SKM-1 treated with dmso at 0.1 percent for 144 hours (cell line): ENCODE data around the gene MAPKAP1.

ENCODE experiments used
- DNase-seq: peaks from one replicate; lab custom pipeline; 2025; ENCODE audit not compliant: unreplicated experiment; lab: John Stamatoyannopoulos, UW

MAPKAP1 gene

DNA sequence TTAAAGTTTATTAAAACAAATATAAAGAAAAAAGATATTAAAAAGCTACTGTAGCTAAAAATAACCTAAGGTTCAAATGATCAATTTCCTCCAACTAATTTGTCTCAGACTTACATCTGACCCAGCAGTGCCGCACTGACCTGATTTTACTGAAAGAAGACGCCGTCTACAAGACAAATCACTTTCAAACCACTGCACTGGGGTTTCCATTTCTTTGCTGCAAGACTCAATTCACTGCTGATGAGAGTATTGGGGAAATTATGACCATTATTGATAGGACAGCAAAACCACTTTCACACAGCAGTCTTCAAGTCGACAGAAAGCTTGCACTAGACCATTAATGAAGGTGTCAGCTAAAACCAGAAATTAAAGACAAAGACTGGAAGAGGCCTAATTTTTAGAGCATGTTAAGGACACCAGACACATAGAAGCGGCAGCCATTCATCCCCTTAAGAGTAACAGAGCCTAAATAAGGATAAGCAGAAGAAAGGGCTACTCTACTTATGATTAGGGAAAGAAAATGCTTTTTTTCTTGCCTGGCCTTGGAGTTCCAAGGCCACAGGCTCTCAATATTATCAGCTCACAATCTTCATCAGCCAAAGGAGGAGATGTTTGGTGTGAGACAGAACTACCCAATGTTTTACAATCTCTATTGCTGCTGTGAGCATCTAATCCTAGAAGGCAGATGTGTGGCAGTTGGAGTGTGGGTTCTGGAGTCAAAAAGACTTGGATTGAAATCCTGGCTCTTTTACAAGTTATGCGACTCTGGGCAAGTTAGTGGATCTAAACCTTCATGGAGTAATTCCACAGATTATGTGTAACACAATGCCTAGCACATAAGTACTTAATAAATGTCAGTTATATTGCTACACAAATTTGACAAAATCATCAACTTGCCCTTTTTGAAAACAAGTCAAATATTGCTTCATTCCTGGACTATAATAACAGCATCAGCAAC is 190.7 kb downstream of the MAPKAP1 start:
- DNase-seq: no peak

DNA sequence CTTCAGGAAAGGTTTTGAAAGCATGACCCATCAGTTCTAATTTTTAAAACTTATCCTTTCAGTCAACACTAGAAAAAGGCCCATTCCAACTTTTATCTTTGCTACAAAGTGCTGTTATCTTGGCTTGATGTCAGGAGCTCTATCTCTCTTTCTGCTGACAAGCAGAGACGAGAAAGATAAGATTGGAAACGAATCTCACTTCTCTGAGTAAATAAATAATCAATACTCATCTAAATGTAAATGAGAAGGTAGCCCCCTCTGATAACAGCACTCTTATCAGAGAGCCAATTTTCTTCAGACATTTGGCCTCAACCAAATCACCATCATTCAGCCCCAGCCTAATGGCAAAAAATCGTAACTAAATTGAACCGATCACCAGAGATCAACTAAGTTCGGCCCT is 191.7 kb downstream of the MAPKAP1 start:
- no peak for DNase-seq

DNA sequence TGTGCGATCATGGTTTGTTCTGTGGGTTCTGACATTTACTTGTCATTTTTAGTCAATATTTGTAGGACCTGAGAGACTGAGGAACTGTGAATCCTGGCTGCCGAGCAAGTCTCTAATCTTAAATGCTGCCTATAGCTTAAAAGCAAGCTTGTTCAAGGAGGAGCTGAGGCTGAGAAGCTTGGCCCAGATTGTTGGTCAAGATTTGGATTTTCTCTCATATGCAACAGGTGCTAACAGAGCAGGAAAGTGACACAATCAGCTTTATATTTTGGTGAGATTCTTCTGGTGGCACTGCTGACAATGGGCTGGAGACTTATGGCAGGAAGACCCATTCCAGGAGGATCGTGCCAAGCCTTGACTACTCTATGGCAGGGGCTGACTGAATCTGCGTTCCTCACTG is 192.5 kb downstream of the MAPKAP1 start:
- DNase-seq: no peak

DNA sequence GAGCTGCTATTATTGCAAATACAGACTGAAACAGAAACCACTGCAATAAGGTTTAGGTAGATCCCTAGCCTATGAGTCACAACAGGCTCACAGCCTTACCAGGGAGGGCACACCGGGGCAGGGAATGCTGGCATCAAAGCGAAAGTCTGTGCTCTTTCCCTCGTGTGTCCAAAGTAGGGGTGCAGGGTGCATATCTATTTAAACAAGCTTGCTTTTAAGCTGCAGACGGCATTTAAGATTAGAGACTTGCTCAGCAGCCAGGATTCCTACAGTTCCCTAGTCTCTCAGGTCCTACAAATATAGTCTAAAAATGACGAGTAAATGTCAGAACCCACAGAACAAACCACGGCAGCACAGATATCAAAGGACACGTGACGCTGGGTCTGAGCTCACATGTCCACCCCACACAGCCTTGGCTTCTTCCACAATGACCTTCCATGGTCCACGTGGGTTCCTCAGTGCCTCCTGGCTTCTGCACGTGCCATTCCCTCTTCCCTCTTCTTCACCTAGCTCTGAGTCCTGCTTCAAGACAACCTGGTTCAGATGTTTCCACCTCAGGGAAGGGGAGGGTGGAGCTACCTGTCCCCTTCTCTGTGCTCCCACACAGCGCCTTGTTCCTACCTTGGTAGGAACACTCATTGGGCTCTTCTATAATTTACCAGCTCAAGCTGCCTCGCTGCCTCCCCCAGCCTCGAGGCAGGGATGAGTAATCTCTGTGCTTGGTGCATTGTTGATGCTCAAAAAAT is 193.2 kb downstream of the MAPKAP1 start:
- no peak for DNase-seq

DNA sequence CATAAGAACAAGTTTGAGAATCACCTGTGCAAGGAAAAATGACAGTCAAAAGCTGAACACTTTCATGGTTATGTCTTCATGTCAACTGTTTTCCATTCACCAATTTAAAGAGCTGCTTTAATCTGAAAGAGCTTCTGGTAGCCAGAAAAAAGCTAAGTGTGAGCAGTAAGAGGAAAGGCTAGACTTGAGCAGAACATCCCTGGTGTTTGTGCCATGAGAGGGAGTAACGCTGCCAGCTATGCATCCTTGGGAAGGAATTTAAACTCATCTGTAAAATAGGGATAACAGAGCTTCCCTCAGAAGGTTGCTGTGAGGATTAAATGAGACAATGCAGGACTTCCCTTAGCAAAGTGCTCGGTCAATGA is 193.7 kb downstream of the MAPKAP1 start:
- no peak for DNase-seq

- no peak for DNase-seq
Measured at GRCh38 chr9:125511789-125512660, 195.0 kb downstream of the MAPKAP1 start.

DNA sequence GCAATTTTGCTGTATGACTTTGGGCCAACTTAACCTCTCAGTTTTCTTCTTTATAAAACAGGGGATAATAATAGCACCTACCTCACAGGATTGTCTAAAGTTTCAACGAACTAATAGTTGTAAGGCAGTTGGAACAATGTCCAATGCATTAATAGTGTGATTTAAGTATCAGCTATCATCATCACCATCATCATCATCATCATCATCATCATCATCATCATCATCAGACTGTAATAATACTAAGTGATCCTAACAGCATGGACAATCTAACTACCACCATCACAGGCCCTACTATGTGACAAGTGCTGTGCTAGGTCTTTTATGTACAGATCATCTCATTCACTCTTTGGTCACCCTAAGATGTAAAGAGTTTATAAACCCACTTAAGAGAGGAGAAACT is 196.0 kb downstream of the MAPKAP1 start:
- DNase-seq: no peak

- no peak for DNase-seq
Measured at GRCh38 chr9:125509476-125509875, 197.5 kb downstream of the MAPKAP1 start.

DNA sequence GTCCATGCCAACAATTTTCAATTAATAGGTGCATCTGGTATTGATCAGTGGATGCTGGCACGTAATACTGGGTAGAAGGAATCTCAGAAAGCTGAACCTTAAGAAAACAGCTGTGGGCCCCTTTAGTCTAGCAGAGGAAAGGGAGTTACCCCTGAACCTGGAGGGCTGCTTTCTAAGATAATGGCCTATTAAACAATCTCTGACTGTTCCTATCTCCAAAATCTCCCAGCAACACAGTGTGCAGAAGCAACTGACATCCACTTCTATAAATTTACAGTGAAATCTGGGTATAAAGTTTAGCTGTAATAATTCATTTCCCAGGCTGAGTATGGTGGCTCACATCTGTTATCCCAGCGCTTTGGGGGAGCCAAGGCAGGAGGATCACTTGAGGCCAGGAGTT is 198.8 kb downstream of the MAPKAP1 start:
- no peak for DNase-seq

DNA sequence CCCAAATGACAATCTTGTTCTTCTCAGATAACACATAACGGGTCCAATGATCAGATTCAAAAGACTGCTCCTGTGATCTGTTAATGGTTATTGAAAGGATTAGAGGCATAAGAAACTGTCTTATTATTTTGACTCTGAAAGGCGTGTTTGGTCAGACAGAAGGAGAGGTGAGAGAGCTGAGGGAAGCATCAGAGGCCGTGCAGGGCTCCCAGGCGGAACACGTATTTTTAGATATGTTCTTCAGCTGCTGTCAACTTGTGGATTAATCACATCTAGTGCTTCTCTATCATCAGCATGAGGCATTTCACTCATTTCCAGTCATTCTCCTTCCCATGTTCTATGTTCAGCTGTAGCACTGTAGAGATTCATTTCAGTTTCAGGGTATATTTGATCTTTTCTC is 199.8 kb downstream of the MAPKAP1 start:
- no peak for DNase-seq

DNA sequence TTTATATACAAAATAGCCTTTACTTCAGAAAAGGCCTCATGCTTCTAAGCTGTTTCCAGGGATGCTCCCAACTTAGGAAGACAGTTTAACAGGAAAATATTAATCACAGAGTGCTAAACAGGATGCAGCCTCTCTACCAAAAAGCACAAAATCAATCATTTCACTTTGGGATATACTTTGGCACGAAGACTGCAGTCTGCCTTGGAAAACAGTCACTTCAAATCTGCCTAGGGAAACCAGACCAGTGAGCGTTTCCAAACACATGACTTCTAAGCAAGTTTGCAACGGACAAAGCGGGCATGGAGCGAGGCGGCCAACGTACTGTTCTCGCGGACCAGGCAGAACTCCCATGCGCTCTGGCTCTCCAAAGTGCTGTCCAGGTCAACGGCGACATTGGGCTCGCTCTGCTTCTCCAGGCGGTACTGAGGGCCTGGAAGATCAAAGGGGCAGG is 201.0 kb downstream of the MAPKAP1 start:
- DNase-seq: no peak

DNA sequence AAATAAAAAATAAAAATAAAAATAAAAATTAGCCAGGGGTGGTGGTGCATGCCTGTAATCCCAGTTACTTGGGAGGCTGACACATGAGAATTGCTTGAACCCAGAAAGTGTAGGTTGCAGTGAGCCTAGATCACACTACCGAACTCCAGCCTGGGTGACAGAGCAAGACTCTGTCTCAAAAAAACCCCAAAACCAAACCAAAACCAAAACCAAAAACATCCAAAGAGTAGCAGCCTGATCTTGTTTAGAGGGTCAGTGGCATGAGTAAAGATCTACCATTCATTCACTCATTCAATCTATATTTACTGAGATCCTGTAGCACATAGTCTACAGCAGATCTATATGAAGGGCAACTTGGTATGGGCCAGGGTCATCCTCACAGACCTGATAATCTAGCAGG is 202.4 kb downstream of the MAPKAP1 start:
- no peak for DNase-seq

DNA sequence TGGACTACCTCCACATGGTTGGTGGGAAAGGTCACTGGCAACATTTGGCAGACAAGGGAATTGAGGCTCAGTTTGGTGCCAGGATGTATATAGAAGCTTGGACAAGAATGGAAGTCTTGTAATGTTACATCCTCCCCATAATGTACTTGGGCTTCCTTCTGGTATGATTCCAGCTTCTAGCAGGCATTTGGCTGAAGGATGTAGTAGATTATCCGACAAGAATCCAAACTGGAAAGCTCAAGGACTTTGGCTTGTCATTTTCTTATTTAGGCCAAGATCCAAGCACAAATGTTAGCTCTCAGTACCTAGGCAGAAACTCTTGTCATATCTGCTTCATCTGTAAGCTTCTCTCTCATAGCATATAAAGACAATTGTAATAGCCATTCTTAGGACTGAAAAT is 209.1 kb downstream of the MAPKAP1 start:
- no peak for DNase-seq

- DNase-seq: no peak
Measured at GRCh38 chr9:125497478-125497877, 209.5 kb downstream of the MAPKAP1 start.

DNA sequence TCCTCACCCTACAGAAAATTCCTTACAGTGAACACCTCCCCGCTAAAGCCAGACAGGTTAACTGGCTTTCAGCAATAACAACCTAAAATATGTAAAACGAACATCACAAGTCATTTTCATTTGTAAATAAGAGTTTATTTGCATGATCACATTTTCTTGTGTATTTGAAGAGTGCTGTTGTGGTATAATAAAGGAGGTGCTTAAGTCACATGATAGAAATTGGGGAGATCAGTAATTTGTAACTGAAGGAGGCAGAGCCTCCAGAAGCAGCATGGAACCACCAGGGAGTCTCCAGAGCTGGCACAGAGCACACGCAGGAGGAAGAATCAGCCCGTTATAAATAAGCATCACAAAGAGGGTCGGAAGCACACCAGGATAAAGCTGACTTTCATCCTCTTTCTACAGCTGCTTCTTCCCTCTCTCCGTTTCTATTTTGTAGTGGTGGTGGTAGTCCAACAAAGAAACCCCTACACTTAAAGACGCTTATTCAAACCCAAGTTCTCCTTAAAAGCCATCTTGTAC is 210.6 kb downstream of the MAPKAP1 start:
- DNase-seq: no peak

- DNase-seq: no peak
Measured at GRCh38 chr9:125495172-125496119, 211.6 kb downstream of the MAPKAP1 start.

GRCh38 chr9:125494653-125494915 is 212.4 kb downstream of the MAPKAP1 start:
- no peak for DNase-seq

DNA sequence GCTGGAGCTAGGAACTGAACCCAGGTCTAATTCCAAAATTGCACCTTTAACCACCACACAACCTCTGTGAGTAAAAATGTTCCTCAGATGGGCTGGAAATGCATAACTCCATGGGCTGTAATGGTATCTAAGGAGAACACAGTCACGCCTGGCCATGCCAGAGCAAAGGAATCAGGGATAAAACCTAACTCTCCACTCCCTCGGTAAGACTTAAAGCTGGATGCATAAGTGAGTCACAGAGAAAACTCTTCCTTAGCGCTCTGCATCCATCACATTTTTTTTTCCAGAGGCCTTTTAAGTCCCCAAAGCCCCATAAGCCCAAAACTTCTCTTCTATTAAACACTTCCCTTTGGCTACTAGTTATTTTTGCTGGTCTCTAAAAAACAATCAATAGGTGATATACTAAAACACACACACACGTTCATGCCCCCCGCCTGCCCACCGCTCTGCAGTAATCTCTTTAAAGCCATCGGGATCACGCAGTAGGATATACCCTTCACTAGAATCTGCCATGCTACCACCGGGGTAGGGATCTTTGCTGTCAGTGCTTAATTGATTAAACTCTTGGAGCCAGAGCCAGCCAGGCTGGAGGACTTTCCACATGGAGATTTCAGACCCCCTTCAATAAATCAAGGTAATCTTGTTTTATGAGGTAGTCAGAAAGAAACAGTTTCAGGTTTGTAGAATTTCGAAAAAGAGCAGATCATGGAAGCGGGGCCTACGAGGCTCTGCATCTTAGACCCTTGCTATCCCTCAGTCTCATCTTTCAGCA is 212.9 kb downstream of the MAPKAP1 start:
- no peak for DNase-seq

GRCh38 chr9:125493384-125493783 is 213.6 kb downstream of the MAPKAP1 start:
- DNase-seq: no peak
